IPS DF 6.9 (cell line): ENCODE measurements around the gene NEK5.
"Not testable (repeated sequence)": the region's sequence is repeated elsewhere in the genome, so short reads cannot be mapped to it uniquely, and the experiment has no call there.

Source experiments
- DNase-seq: peaks from one replicate; pipeline ENCODE4 v3.0.0-alpha.2; 2013; ENCODE audit warnings: low read depth, low spot score
- H3K27ac ChIP-seq: one replicate; pipeline ENCODE4 v1.5.1; 2013; ENCODE audit warnings: low read length, control low read depth
- H3K27me3 ChIP-seq: 2 replicates; pipeline ENCODE4 v1.6.1; 2013; ENCODE audit warnings: mild to moderate bottlenecking, low read length; ENCODE audit not compliant: control insufficient read depth, insufficient read depth
- H3K36me3 ChIP-seq: 2 replicates; pipeline ENCODE4 v1.6.1; 2013; ENCODE audit warnings: low read length; ENCODE audit not compliant: control insufficient read depth, insufficient read depth
- H3K4me1 ChIP-seq: 2 replicates; pipeline ENCODE4 v1.6.1; 2013; ENCODE audit warnings: low read length; ENCODE audit not compliant: control insufficient read depth, insufficient read depth
- H3K4me3 ChIP-seq: 2 replicates; pipeline ENCODE4 v1.5.1; 2013; ENCODE audit warnings: mild to moderate bottlenecking, low read length
- H3K9me3 ChIP-seq: 2 replicates; pipeline ENCODE4 v1.6.1; 2013; ENCODE audit warnings: low read length, inconsistent platforms; ENCODE audit not compliant: control insufficient read depth, insufficient read depth
- WGBS: extraction: QIAGEN DNeasy Blood & Tissue Kit; methylation state at CpG from one replicate; pipeline ENCODE4 v1.1.7; 2013; ENCODE audit warnings: mixed read lengths, missing lambda C conversion rate; ENCODE audit not compliant: insufficient read length, insufficient coverage; 5-methylcytosine and 5-hydroxymethylcytosine counted together

NEK5 gene

GRCh38 chr13:52084981-52085380 is 43.9 kb downstream of the NEK5 start:
- H3K27me3 ChIP-seq, H3K27ac ChIP-seq, H3K9me3 ChIP-seq, DNase-seq, H3K4me1 ChIP-seq, H3K36me3 ChIP-seq, H3K4me3 ChIP-seq: not testable (repeated sequence)
- WGBS = no CpG with 5 or more reads among the region's 3 CpGs

- WGBS = no CpG with 5 or more reads among the region's 4 CpGs
- no peak overlapping the region for H3K27ac ChIP-seq
- DNase-seq = no peak
- no peaks in the 10 kb centered on the region for H3K27me3 ChIP-seq
- H3K4me1 ChIP-seq = no peaks in the 10 kb centered on the region
- H3K9me3 ChIP-seq = no peaks in the 10 kb centered on the region
- no peaks in the 10 kb centered on the region for H3K36me3 ChIP-seq
- no peak overlapping the region for H3K4me3 ChIP-seq
These were observed 46.3 kb downstream of the NEK5 start for GRCh38 chr13:52082601-52083000.

- not testable (repeated sequence) for H3K9me3 ChIP-seq, H3K36me3 ChIP-seq, H3K4me3 ChIP-seq, DNase-seq, H3K4me1 ChIP-seq, H3K27ac ChIP-seq, H3K27me3 ChIP-seq
- no CpG with 5 or more reads among the region's 36 CpGs for WGBS
These were observed 49.0 kb downstream of the NEK5 start for GRCh38 chr13:52079891-52080290.

GRCh38 chr13:52070929-52071523 is 57.8 kb downstream of the NEK5 start:
- H3K36me3 ChIP-seq = no peaks in the 10 kb centered on the region
- H3K9me3 ChIP-seq = peaks cover 3% of the 10 kb centered on the region
- no CpG with 5 or more reads among the region's 1 CpG for WGBS
- no peak for DNase-seq
- no peak overlapping the region for H3K4me3 ChIP-seq
- H3K27ac ChIP-seq = no peak overlapping the region
- H3K4me1 ChIP-seq = no peaks in the 10 kb centered on the region
- H3K27me3 ChIP-seq = no peaks in the 10 kb centered on the region

- H3K4me3 ChIP-seq = no peak overlapping the region
- no peaks in the 10 kb centered on the region for H3K27me3 ChIP-seq
- peaks cover 3% of the 10 kb centered on the region for H3K9me3 ChIP-seq
- H3K27ac ChIP-seq = no peak overlapping the region
- H3K36me3 ChIP-seq = no peaks in the 10 kb centered on the region
- H3K4me1 ChIP-seq = no peaks in the 10 kb centered on the region
- DNase-seq = no peak
These were observed 61.6 kb downstream of the NEK5 start for GRCh38 chr13:52067237-52067636.

GRCh38 chr13:52061587-52061986 is 67.3 kb downstream of the NEK5 start:
- H3K4me3 ChIP-seq = no peak overlapping the region
- H3K4me1 ChIP-seq = no peaks in the 10 kb centered on the region
- H3K27ac ChIP-seq = no peak overlapping the region
- no peaks in the 10 kb centered on the region for H3K9me3 ChIP-seq
- H3K36me3 ChIP-seq = no peaks in the 10 kb centered on the region
- H3K27me3 ChIP-seq = no peaks in the 10 kb centered on the region
- DNase-seq = no peak
- WGBS = no CpG with 5 or more reads among the region's 3 CpGs

- no CpG with 5 or more reads among the region's 3 CpGs for WGBS
- not testable (repeated sequence) for H3K27ac ChIP-seq, H3K4me3 ChIP-seq
These were observed 67.8 kb downstream of the NEK5 start for GRCh38 chr13:52061064-52061463.

GRCh38 chr13:52053460-52053859 is 75.4 kb downstream of the NEK5 start:
- no CpG with 5 or more reads among the region's 4 CpGs for WGBS
- Histone ChIP-seq H3K27ac (no peak overlapping the region), H3K9me3 (no peaks in the 10 kb centered on the region), H3K36me3 (no peaks in the 10 kb centered on the region), H3K27me3 (no peaks in the 10 kb centered on the region), H3K4me1 (no peaks in the 10 kb centered on the region), H3K4me3 (no peak overlapping the region)
- no peak for DNase-seq

More at GRCh38 chr13:52061064-52061463, 67.8 kb downstream of the NEK5 start:
- not testable (repeated sequence) for H3K27me3 ChIP-seq, DNase-seq, H3K36me3 ChIP-seq, H3K4me1 ChIP-seq, H3K9me3 ChIP-seq

- no peaks in the 10 kb centered on the region for H3K4me1 ChIP-seq
- DNase-seq = no peak
- no CpG with 5 or more reads among the region's 7 CpGs for WGBS
- H3K36me3 ChIP-seq = no peaks in the 10 kb centered on the region
- no peak overlapping the region for H3K4me3 ChIP-seq
- no peak overlapping the region for H3K27ac ChIP-seq
- no peaks in the 10 kb centered on the region for H3K27me3 ChIP-seq
- H3K9me3 ChIP-seq = no peaks in the 10 kb centered on the region
These were observed 77.5 kb downstream of the NEK5 start for GRCh38 chr13:52051400-52051799.

- Histone ChIP-seq H3K27ac (no peak overlapping the region), H3K4me3 (no peak overlapping the region), H3K36me3 (no peaks in the 10 kb centered on the region), H3K9me3 (no peaks in the 10 kb centered on the region), H3K4me1 (no peaks in the 10 kb centered on the region), H3K27me3 (no peaks in the 10 kb centered on the region)
- DNase-seq = no peak
- WGBS = no CpG with 5 or more reads among the region's 2 CpGs
These were observed 80.4 kb downstream of the NEK5 start for GRCh38 chr13:52048516-52048915.

- WGBS = no CpG with 5 or more reads among the region's 3 CpGs
- Histone ChIP-seq H3K4me3 (no peak overlapping the region), H3K9me3 (no peaks in the 10 kb centered on the region), H3K27ac (no peak overlapping the region), H3K4me1 (no peaks in the 10 kb centered on the region), H3K36me3 (no peaks in the 10 kb centered on the region), H3K27me3 (no peaks in the 10 kb centered on the region)
- DNase-seq = no peak
These were observed 81.4 kb downstream of the NEK5 start for GRCh38 chr13:52047463-52047862.
